Measurements from ENCODE around the gene DLK1. TPM values are rescaled to one million over a fixed set of nuclear protein-coding genes. Genes with fewer than 3 reads are reported as not detected.

DLK1 gene
- total RNA-seq (2022; extraction: Qiagen RNA extraction; ENCODE audit: low read depth), result 0.22 to 0.65 TPM (median 0.48 TPM) in 5 replicates

DNA sequence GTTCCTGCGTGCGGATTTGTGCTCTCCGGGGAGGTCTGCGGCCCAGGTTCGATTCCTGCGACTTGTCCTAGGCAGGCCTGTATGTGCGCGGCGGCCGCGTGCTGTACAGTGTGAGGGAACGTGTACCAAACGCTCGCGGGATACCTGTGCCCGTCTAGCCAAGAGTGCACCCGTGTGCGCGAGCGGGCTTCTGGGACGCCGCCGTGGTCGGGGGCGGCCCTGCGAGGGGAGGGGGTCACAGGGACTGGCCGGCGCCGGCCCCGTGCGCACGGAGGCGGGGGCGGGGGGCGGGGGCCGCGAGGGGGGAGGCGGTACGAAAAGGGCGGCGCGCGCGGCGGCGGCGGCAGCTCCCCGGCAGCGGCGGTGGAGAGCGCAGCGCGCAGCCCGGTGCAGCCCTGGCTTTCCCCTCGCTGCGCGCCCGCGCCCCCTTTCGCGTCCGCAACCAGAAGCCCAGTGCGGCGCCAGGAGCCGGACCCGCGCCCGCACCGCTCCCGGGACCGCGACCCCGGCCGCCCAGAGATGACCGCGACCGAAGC is at the start of gene DLK1:
Gene DLK1, plus strand, starts transcription at position 343 of the 536 bp plus-strand sequence. Its CDS starts 177 bp downstream, at position 520.

Other genes with a start within 250 kb of the DLK1 start
- gene BEGAIN, start 139.5 kb upstream of the DLK1 start, total RNA-seq (2022; extraction: Qiagen RNA extraction; ENCODE audit: low read depth), result 8.2 to 15.0 TPM (median 11.0 TPM) in 5 replicates
- gene MEG3, start 99.2 kb downstream of the DLK1 start, total RNA-seq (2022; extraction: Qiagen RNA extraction; ENCODE audit: low read depth), result 56.5 to 102 TPM (median 73.0 TPM) in 5 replicates
- gene RTL1, start 176.8 kb downstream of the DLK1 start, total RNA-seq (2022; extraction: Qiagen RNA extraction; ENCODE audit: low read depth), result 0.23 to 0.35 TPM (median 0.31 TPM) in 5 replicates